ENCODE measurements around the gene PDE7B. TPM values are rescaled to one million over a fixed set of nuclear protein-coding genes. Genes with fewer than 3 reads are reported as not detected.
A peak's percentile ranks its signal among the peaks of the same experiment; 100 is the strongest.

The PDE7B gene
- total RNA-seq, 1 experiment from 2014 or later = not detected

- Histone ChIP-seq H3K36me3 (ENCODE audit: insufficient read depth, low read length, poor library complexity, severe bottlenecking) (no peaks in the 10 kb centered on the region), H3K27me3 (replicated peaks; ENCODE audit: insufficient read depth, low read depth, low read length, poor library complexity) (no peaks in the 10 kb centered on the region), H3K4me1 (ENCODE audit: insufficient read depth, low read length, poor library complexity, severe bottlenecking) (no peaks in the 10 kb centered on the region), H3K27ac (ENCODE audit: low read depth, low read length, poor library complexity, severe bottlenecking) (no peak overlapping the region), H3K9me3 (ENCODE audit: low read depth, low read length, poor library complexity, severe bottlenecking) (no peaks in the 10 kb centered on the region), H3K4me3 (ENCODE audit: low read depth, low read length, poor library complexity, severe bottlenecking) (no peak overlapping the region)
- no TSS peak for BruUV-seq (replicated peaks)
- intact Hi-C loops (cut with micrococcal nuclease; ENCODE audit: unreplicated experiment) = no loop called here
- no peak for DNase-seq (ENCODE audit: low spot score)
- no peak for TF ChIP-seq CTCF (conservative IDR thresholded peaks at IDR 0.05; ENCODE audit: low read depth, low read length)
- no peak for TF ChIP-seq EZH2 (IDR thresholded peaks at IDR 0.05; ENCODE audit: borderline replicate concordance, low read depth, low read length, poor library complexity, severe bottlenecking)
- ChIA-PET POLR2A (ENCODE audit: low non-redundant PET) (no interaction called here), CTCF (no interaction called here)
Measured at GRCh38 chr6:136095986-136096385, 244.5 kb downstream of the PDE7B start.

DNA sequence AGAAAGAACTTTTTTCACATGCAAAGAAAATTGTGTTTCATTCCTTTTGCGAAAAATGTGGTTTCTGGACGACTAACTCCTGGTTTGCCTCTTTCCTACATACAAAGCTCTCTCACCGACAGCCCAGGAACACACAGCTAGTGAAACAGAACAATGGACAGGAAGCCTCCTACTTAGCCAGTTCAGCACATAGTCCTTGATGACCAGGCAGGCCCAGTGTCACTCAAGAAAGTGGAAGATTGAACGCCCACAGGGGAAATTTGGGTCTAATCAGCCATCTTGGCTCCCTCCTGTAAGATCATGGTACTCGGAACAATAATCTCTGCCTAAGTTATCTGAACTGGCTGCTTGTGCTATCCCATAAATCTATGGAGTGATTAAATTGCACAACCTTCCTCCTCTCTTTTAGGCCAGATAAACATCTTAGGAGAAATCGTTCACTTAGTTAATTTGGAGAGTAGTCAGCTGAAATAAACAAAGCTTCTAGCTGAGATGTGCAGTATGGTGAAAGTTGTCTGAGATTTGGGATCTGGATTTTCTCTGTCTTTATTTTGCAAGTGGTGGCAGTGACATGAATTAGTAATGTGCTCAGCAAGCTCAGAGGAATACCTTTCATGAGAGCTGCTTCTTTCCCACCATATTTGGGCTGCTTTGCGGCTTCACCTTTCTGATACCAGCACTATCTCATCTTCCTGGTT lies 251.6 kb downstream of the PDE7B start:
- Histone ChIP-seq H3K27ac (ENCODE audit: low read depth, low read length, poor library complexity, severe bottlenecking) (no peak overlapping the region), H3K27me3 (replicated peaks; ENCODE audit: insufficient read depth, low read depth, low read length, poor library complexity) (no peaks in the 10 kb centered on the region), H3K4me3 (ENCODE audit: low read depth, low read length, poor library complexity, severe bottlenecking) (no peak overlapping the region), H3K9me3 (ENCODE audit: low read depth, low read length, poor library complexity, severe bottlenecking) (no peaks in the 10 kb centered on the region), H3K36me3 (ENCODE audit: insufficient read depth, low read length, poor library complexity, severe bottlenecking) (no peaks in the 10 kb centered on the region), H3K4me1 (ENCODE audit: insufficient read depth, low read length, poor library complexity, severe bottlenecking) (no peaks in the 10 kb centered on the region)
- CTCF ChIA-PET = no interaction called here
- intact Hi-C loops (cut with micrococcal nuclease; ENCODE audit: unreplicated experiment) = no loop called here
- TF ChIP-seq CTCF (conservative IDR thresholded peaks at IDR 0.05; ENCODE audit: low read depth, low read length) (no peak), EZH2 (IDR thresholded peaks at IDR 0.05; ENCODE audit: borderline replicate concordance, low read depth, low read length, poor library complexity, severe bottlenecking) (no peak)
- no TSS peak for BruUV-seq (replicated peaks)
- POLR2A ChIA-PET (ENCODE audit: low non-redundant PET) = no interaction called here
- DNase-seq (ENCODE audit: low spot score) = no peak

DNA sequence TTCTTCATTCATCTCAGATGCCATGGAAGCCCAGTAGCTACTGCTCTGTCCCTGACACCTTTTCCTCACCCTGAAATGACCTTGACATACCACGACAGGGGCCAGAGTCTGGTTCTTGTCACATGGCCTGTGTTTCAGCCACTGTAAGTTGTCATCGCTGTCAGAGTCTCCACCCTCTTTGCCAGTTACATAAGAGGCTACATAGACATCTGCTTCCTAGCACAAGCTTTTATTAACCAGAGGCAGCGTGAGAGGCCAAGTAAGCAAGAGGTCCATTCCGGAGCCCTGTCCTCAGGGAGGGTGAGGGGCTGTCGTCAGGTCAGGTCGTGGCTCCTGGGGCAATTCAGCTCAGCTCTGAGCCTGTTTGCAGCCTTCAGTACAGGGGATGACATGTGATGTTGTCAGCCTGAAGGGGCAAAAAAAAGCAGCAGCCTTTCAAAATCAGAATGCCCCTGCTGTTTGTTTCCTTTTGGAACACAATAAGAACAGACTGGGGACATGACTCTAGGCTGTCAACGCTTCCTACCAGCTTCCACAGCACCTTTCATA lies 252.3 kb downstream of the PDE7B start:
- TF ChIP-seq CTCF (conservative IDR thresholded peaks at IDR 0.05; ENCODE audit: low read depth, low read length) (no peak), EZH2 (IDR thresholded peaks at IDR 0.05; ENCODE audit: borderline replicate concordance, low read depth, low read length, poor library complexity, severe bottlenecking) (no peak)
- no peak overlapping the region for H3K4me3 ChIP-seq (ENCODE audit: low read depth, low read length, poor library complexity, severe bottlenecking)
- intact Hi-C loops (cut with micrococcal nuclease; ENCODE audit: unreplicated experiment) = no loop called here
- DNase-seq (ENCODE audit: low spot score) = peak; percentile 7
- no peaks in the 10 kb centered on the region for H3K27me3 ChIP-seq (replicated peaks; ENCODE audit: insufficient read depth, low read depth, low read length, poor library complexity)
- ChIA-PET POLR2A (ENCODE audit: low non-redundant PET) (no interaction called here), CTCF (no interaction called here)
- no peak overlapping the region for H3K27ac ChIP-seq (ENCODE audit: low read depth, low read length, poor library complexity, severe bottlenecking)
- BruUV-seq (replicated peaks) = no TSS peak
- no peaks in the 10 kb centered on the region for H3K4me1 ChIP-seq (ENCODE audit: insufficient read depth, low read length, poor library complexity, severe bottlenecking)
- no peaks in the 10 kb centered on the region for H3K9me3 ChIP-seq (ENCODE audit: low read depth, low read length, poor library complexity, severe bottlenecking)
- no peaks in the 10 kb centered on the region for H3K36me3 ChIP-seq (ENCODE audit: insufficient read depth, low read length, poor library complexity, severe bottlenecking)

Data from A673 (cell line).